Measurements from ENCODE around the gene EFNA1.
A peak's percentile ranks its signal among the peaks of the same experiment; 100 is the strongest.

Gene EFNA1

GRCh38 chr1:155127105-155127966 lies at the start of gene EFNA1:
Gene EFNA1, plus strand, starts transcription at chr1:155127876. Its CDS starts 102 bp downstream, at chr1:155127978.
- Histone ChIP-seq H3K4me3 (ENCODE audit: low read depth, low read length, poor library complexity, severe bottlenecking) (peak within 1 kb of the TSS; percentile 49), H4K20me1 (ENCODE audit: insufficient read depth, low read length) (no peaks in the 10 kb centered on the region), H2AFZ (ENCODE audit: low read length) (no peak within 1 kb of the TSS), H3F3A (ENCODE audit: insufficient read depth, low read length) (no peaks in the 10 kb centered on the region), H3K79me2 (ENCODE audit: insufficient read depth, low read length) (no peaks in the 10 kb centered on the region), H3K27me3 (ENCODE audit: insufficient read depth, low read length) (0 out of 2 replicates have a peak, but pooled peaks cover 8% of the 10 kb centered on the region), H3K9ac (ENCODE audit: low read length) (no peak within 1 kb of the TSS; the same call in 1 of the 2 replicates), H3K4me2 (ENCODE audit: low read length) (peak within 1 kb of the TSS; percentile 73), H3K9me3 (ENCODE audit: low read length) (no peaks in the 10 kb centered on the region), H3K36me3 (ENCODE audit: insufficient read depth, low read length) (no peaks in the 10 kb centered on the region), H3K4me1 (ENCODE audit: insufficient read depth, low read length, severe bottlenecking) (peaks cover 16% of the 10 kb centered on the region), H3K27ac (ENCODE audit: low read depth, low read length, poor library complexity, severe bottlenecking) (no peak within 1 kb of the TSS), H3K9me2 (ENCODE audit: low read depth, low read length) (no peaks in the 10 kb centered on the region)
- TF ChIP-seq CTCF (IDR thresholded peaks at IDR 0.05; ENCODE audit: low read length) (no peak), EZH2 (IDR thresholded peaks at IDR 0.05; ENCODE audit: borderline replicate concordance, low read length) (no peak)

- Histone ChIP-seq H3K9ac (ENCODE audit: low read length) (peak within 1 kb of the TSS; percentile 10; the same call in 1 of the 2 replicates), H3K9me3 (ENCODE audit: low read length) (no peaks in the 10 kb centered on the region), H3K4me2 (ENCODE audit: low read length) (peak within 1 kb of the TSS; percentile 59), H3K27ac (ENCODE audit: low read depth, low read length, poor library complexity, severe bottlenecking) (no peak within 1 kb of the TSS), H3K9me2 (ENCODE audit: low read depth, low read length) (no peaks in the 10 kb centered on the region), H3K4me1 (ENCODE audit: insufficient read depth, low read length, severe bottlenecking) (peaks cover 43% of the 10 kb centered on the region), H3K79me2 (ENCODE audit: insufficient read depth, low read length) (no peaks in the 10 kb centered on the region), H3K27me3 (ENCODE audit: insufficient read depth, low read length) (peaks cover 6% of the 10 kb centered on the region; the same call in 1 of the 2 replicates), H3K4me3 (ENCODE audit: low read depth, low read length, poor library complexity, severe bottlenecking) (peak within 1 kb of the TSS; percentile 52), H3K36me3 (ENCODE audit: insufficient read depth, low read length) (no peaks in the 10 kb centered on the region), H3F3A (ENCODE audit: insufficient read depth, low read length) (no peaks in the 10 kb centered on the region), H4K20me1 (ENCODE audit: insufficient read depth, low read length) (no peaks in the 10 kb centered on the region), H2AFZ (ENCODE audit: low read length) (no peak within 1 kb of the TSS)
- TF ChIP-seq EZH2 (IDR thresholded peaks at IDR 0.05; ENCODE audit: borderline replicate concordance, low read length) (0 out of 2 replicates have a peak, but pooled peaks have one; percentile 35), CTCF (IDR thresholded peaks at IDR 0.05; ENCODE audit: low read length) (no peak)
Observed at GRCh38 chr1:155078469-155079209, 49.0 kb upstream of the EFNA1 start, which contains the start of gene EFNA3. Gene EFNA3, plus strand, starts transcription at chr1:155078837. Its CDS starts 105 bp downstream, at chr1:155078942.

- no peak overlapping the region for H2AFZ ChIP-seq (ENCODE audit: low read length)
Observed at GRCh38 chr1:155079210-155079486, 48.5 kb upstream of the EFNA1 start.

More at GRCh38 chr1:155079210-155079486, 48.5 kb upstream of the EFNA1 start:
- H3K27me3 ChIP-seq (ENCODE audit: insufficient read depth, low read length), result peaks cover 6% of the 10 kb centered on the region; the same call in 1 of the 2 replicates
- H3K9me3 ChIP-seq (ENCODE audit: low read length), result no peaks in the 10 kb centered on the region
- H3K4me2 ChIP-seq (ENCODE audit: low read length), result peak overlapping the region; percentile 59
- no peak overlapping the region for H3K27ac ChIP-seq (ENCODE audit: low read depth, low read length, poor library complexity, severe bottlenecking)
- TF ChIP-seq CTCF (IDR thresholded peaks at IDR 0.05; ENCODE audit: low read length) (no peak), EZH2 (IDR thresholded peaks at IDR 0.05; ENCODE audit: borderline replicate concordance, low read length) (no peak)
- peak overlapping the region; percentile 10; the same call in 1 of the 2 replicates for H3K9ac ChIP-seq (ENCODE audit: low read length)
- no peaks in the 10 kb centered on the region for H3K79me2 ChIP-seq (ENCODE audit: insufficient read depth, low read length)
- H4K20me1 ChIP-seq (ENCODE audit: insufficient read depth, low read length), result no peaks in the 10 kb centered on the region
- no peaks in the 10 kb centered on the region for H3K9me2 ChIP-seq (ENCODE audit: low read depth, low read length)
- no peaks in the 10 kb centered on the region for H3F3A ChIP-seq (ENCODE audit: insufficient read depth, low read length)
- peaks cover 46% of the 10 kb centered on the region for H3K4me1 ChIP-seq (ENCODE audit: insufficient read depth, low read length, severe bottlenecking)
- peak overlapping the region; percentile 52 for H3K4me3 ChIP-seq (ENCODE audit: low read depth, low read length, poor library complexity, severe bottlenecking)
- no peaks in the 10 kb centered on the region for H3K36me3 ChIP-seq (ENCODE audit: insufficient read depth, low read length)
